GM18870 (cell line): ENCODE measurements around the gene SLC9A6.
A peak's percentile ranks its signal among the peaks of the same experiment; 100 is the strongest.

Experiments used
- ATAC-seq: cut with Tn5 transposase; IDR thresholded peaks from one replicate; pipeline ENCODE4 v1.9.1; 2021; ENCODE audit warnings: moderate library complexity; ENCODE audit not compliant: unreplicated experiment

The SLC9A6 gene

DNA sequence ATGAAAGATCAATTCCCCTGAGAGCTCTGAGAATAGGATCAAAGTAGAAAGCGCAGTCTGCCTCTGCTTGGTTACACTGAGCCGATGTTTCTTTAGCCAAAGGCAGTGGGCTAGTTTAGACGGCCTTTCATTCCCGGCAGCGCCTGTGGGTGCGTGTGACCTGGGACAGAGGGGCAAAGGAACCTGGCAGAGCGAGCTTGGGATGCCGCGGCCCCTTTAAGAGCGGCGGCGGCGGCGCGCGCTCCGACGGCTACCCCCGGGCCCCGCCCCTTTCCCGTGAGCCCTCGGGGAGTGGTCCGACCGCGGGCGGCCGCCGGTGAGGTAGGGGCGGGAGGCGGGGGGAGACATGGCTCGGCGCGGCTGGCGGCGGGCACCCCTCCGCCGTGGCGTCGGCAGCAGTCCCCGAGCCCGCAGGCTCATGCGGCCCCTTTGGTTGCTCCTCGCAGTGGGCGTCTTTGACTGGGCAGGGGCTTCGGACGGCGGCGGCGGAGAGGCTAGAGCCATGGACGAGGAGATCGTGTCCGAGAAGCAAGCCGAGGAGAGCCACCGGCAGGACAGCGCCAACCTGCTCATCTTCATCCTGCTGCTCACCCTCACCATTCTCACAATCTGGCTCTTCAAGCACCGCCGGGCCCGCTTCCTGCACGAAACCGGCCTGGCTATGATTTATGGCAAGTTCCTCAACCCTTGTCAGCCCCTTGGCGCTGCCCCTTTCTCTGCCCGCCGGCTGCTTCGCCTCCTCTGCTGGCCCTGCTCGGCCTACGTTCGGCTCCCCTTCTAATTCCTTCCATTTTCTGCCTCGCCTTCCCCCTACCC is at the start of gene SLC9A6:
SLC9A6 (plus strand) TSS at position 279 of the 816 bp plus-strand sequence; CDS start at position 503, 224 bp downstream.
- ATAC-seq = peak; percentile 49

DNA sequence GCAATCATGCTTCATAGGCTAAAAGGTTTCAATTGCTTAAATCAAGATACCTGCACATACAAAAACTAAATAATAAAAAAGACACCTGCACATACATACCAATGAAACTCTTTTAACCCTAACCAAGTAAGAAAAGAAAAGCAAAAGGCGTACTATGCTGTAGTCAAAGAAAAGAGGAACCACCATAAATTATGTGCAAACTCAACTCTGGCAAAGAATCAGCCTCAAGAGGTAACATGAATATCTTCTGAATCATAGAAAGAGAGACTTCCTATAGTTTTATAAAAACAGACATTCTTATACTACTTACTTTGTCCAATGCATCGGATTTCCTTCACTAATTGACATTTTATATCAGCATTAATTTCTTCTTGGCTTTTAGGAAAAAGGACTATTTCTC is 40.7 kb upstream of the SLC9A6 start:
- ATAC-seq = no peak

DNA sequence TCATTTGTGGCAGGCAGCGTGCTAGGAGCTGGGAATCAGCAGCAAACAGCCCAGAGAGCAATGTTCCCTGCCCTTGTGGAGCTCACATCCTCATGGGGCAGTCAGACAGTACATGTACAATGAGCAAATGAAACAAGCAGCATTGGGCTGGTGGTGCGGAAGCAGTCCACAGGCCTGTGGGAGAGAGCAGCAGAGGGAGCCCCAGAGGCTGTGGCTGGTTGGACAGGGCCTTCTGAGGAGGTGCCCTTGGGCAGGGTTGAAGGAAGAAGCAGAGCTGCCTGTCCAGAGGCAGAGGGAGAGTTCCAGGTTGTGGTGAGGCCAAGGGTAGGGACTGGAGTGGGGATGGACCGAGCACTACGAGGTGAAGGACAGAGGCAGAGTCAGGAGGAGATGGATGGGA is 33.9 kb upstream of the SLC9A6 start:
- ATAC-seq = no peak

DNA sequence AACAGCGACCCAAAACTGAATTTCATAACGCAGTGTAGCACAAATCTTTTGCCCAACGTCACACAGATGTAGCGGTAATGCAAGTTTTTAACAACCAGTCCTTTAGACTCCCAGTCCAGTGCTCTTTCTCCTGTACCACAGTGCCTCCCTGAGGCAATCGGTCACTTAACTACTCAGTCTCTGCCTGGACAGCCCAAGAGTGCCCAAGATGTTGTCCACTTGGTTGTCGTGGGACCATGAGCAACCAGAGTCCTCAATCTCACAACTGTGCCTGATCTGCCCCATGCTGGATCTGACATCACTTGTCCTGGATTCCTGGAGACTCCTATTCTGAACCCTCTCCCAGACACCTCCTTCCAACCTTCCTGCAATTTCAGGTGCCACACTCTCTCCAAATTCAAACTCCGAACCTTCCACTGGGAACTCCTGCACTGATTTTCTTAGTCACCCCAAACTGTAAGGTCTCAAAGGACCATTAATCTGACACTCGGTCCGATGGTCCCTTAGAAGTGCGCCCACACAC is 12.1 kb upstream of the SLC9A6 start:
- peak; percentile 35 for ATAC-seq

DNA sequence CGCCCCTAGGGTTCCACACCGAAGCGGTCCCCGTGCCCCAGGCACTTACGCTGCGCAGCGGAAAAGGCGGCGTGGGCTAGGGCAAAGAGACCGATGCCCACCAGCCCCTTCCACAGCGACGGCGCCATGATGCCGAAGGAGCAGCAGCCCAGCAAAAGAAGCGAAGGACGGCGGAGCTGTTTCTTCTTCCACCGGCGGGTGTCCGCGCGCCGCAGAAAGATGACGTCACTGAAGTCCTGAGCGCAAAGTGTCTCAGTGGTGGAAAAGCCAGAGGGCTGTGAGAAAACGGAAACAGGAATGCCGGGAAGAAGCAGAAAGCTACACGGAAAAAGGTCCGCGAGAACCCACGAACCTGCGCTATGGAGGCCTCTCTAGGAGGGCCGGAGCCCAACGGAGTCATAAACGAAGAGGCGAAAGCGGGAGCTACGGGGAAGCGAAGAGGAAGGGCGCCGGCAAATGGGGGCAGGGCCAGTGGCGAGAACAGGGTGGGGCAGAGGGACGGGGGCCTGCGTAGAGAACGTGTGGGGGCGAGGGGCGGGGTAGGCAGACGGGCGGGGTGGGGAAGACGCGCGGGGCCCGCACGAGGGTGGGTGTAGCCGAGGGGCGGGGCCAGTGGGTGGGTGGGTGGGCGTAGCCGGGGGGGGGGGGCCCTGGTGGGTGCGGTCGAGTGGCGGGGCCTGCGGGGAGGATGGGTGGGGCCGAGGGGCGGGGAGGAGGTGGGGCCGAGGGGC is 11.5 kb upstream of the SLC9A6 start, which contains the start of gene MMGT1:
MMGT1 (minus strand) TSS at position 441 of the 731 bp plus-strand sequence; CDS start at position 128, 313 bp downstream.
- peak; percentile 67 for ATAC-seq

DNA sequence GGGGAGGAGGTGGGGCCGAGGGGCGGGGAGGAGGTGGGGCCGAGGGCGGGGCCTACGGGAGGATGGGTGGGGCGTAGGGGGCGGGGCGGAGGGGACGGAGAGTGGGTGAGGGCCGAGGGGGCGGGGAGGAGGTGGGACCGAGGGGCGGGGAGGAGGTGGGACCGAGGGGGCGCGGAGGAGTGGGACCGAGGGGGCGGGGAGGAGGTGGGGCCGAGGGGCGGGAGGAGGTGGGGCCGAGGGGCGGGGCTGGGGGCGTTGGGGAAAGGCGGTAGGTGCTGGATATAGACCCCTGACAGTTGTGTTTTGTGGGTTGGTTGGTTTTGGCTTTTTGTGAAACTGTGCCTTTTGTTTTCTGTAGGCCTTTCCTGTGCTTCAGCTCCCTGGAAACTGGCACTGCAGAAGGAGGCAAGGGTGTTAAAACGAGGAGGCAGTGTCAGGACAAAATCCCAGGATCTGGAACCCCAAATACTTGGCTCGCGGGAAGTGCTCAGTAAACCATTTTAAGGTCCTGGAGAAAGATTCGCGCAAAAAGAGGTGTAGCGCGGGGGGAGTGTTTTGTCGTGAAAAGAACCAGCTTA is 10.9 kb upstream of the SLC9A6 start:
- no peak for ATAC-seq

DNA sequence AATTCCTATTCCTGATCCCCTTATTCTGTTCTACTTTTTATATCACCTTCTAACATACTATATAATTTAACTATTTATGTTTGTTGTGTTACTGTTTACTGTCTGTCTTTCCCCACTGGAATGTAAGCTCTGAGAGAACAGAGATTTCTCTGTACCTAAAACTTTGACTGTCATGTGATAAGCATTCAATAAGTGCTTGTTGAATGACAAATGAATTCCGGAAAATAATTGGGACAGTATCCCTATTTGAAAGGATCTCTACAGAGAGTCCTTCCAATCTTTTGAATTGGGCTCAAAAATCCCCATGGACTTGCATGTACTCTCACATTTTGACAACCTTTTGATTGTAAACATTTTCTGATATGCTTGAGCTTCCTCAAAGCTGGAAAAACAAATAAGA is 9.8 kb upstream of the SLC9A6 start:
- ATAC-seq = no peak

DNA sequence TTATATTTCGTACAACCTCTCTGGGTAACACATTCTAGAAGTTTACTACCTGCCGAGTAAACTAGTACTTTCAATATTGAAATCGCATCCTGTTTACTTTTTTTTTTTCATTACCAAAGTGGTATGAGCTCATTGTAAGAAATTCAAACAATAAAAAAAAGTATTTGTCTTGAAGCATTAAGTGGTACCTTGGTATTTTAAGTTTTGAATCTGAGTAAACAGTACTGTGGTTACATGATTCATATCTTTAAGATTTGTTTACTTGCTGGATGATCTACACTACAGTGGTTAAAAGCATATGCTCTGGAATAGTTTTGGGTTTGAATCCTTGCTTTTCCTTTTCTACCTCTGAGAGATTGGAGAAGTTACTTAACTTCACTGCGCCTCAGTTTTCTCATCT is 7.6 kb upstream of the SLC9A6 start:
- ATAC-seq = no peak

DNA sequence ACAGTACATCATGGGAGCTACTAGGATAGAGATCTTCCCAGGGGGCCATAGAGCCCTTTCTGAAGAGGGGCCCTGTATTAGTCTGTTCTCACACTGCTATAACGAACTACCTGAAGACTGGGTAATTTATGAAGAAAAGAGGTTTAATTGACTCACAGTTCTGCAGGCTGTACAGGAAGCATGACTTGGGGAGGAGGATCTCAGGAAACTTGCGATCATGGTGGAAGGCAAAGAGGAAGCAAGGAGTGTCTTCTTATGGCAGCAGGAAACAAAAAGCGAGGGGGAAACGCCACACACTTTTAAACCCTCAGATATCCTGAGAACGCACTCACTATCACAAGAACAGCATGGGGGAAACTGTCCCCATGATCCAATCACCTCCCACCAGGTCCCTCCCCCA is 4.2 kb upstream of the SLC9A6 start:
- ATAC-seq = no peak

DNA sequence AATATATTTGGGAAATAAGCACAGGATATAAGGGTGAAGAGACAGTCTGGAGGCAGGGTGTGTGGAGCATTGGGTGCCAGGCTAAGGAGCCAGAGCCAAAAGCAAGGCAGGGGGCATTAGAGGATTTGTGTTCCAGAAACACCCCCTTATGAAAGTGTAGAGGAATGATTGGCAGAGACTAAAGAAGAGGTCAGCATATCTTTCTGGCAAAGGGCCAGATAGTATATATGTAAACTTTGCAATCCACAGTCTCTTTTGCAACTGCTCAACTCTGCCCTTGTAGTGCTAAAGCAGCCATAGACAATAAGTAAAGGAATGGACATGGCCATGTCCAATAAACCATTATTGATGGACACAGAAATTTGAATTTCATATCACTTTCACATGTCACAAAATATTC is 3.6 kb upstream of the SLC9A6 start:
- ATAC-seq = no peak

DNA sequence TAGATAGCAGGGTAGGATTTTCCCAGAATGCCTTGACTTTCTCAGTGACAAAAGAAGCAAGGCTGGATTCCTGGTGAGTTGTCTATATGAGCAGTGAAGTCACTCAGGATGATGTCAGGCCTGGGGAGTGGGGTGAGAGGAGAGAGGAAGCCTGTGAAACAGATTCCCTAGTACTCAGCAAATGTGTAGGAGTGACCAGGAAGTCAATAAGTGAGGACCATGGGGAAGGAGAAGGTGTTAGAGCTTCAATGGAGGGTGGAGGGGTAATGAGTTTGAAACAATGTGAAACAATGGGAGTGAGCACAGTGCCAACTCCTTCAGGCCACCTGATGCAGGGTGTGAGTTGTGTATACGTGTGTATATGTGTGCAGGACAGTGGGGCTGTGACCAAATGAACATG is 2.4 kb upstream of the SLC9A6 start:
- no peak for ATAC-seq

DNA sequence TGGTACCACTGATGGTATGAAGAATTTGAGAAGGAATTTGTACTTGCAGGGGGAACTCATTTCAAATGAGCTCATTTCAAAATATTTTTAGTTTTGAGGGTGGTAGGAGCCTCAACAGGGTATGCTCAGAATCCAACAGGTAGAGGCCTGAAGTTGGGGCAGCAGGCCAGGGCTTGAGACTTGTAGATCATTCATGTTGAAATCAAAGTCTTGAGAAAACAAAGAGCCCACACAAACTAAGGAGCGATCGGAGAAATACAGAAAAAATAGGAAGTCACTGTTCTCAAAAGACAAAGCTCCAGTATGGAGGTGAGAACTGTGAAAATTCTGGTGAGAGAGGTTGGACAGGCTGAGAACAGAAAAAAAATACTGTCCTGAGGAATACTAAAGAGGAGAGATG is 979 bp upstream of the SLC9A6 start:
- no peak for ATAC-seq

DNA sequence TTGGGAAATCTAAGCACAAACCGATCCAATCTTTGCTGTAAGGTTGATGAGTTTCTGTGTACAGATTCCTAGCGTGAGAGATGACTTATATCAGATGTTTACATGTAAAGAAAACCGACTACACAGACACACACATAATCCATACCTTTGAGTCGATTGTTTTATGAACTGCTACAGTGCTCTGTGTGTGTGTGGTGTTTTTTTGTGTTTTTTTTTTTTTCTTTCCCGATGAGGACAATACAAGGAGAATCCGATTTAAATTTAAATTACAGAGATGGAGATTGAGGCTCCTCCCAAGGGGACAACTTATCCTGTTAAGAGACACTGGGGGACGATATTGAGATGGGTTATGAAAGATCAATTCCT is 461 bp upstream of the SLC9A6 start:
- peak; percentile 6 for ATAC-seq

DNA sequence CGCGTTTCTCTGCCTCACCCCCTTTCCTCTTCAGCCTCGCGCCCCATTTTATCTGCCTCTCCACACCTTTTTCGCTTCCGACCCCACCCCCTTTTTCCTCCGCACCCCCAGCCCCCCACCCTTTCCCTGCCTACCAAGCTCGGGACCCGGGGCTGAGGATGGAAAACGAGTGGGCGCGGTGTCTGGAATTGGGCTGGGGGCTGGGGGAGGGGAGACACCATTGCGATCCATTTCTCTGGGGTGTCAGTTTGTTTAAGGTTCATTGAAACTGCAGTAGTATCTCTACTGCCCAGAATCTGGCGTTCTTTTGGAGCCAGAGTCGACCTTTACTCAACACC is 707 bp downstream of the SLC9A6 start:
- no peak for ATAC-seq

DNA sequence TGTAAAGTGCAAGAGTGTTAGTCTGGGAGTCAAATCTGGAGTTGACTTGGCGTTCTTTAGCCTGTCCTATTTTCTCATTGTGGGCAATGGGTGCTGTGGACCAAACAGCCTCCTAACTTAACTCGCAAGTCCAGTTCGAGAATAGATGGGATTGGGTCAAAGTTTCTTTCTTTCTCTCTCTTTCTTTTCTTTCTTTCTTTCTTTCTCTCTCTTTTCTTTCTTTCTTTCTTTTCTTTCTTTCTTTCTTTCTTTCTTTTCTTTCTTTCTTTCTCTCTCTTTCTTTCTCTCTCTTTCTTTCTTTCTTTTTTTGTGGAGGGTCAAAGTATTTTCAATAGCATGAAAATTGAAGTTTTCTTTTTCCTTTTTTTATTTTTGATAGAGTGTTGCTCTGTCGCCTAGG is 3.0 kb downstream of the SLC9A6 start:
- ATAC-seq = no peak

DNA sequence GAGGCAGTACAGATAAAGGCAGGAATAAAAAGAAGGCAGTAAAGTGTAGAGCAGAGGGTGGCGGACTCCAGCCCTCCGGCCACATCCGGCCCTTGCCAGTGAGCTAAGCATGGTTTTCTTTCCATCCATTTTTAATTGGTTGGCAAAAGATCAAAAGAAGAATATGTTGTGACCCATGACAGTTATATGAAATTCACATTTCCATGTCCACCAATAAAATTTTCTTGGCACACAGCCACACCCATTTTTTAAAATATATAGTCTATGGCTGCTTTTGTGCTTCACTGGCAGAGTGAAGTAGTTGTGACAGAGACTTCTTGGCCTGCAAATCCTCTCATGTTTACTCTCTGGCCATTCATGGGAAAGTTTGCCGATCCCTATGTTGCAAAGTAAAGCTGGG is 29.8 kb downstream of the SLC9A6 start:
- ATAC-seq = no peak

DNA sequence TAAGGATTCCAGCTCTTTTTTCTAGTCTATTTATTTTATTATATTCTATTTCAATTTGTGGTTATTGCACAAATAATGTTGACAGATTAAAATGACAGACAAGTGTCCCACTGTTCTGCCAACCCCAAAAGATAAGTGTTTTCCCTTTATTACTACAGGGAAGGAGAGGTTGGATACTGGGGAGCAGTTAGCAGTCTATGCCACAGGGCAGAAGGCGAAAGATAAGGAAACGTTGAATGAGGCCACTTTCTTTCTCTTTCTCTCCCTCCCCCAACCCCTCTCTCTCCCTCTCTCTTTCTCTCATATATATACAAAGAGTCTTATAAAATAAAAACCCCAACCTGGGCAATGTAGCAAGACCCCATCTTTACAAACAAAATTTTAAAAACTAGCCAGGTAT is 31.6 kb downstream of the SLC9A6 start:
- ATAC-seq = no peak

DNA sequence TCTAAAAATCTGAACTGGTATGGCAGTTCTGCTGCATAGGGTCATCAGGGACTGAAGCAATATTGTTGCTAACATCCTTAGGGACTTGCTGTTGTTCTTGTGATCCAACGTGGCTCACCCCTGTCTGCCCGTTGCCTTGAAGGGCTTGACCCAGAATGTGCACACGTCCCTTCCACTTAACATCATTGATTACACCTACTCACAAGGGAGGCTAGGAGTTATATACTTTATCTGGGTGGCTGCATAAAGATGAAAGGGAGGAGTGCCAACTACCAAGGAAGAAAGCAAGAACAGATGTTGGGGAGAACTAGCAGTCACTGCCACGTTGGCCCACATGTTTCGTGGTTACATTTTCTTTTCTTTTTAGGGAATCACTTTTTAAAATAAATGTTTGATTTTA is 34.0 kb downstream of the SLC9A6 start:
- no peak for ATAC-seq

DNA sequence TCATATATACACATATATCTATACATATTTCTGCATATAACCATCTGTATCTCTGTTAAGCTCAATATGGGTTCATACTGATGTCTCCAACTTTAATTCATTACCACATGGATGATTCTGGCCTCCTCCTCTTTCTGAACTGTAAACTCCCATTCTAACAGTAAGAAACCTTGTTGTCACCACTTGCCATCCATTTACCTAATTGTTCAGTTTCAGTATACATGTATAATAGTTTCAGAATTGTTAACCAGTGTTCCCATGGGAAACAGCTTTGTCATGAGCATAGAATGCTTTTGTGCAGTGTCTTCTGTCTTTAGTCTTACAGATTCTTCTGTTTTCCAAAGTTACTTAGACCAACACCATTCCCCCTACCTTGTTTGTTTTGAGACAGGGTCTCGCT is 35.9 kb downstream of the SLC9A6 start:
- ATAC-seq = peak; percentile 80

DNA sequence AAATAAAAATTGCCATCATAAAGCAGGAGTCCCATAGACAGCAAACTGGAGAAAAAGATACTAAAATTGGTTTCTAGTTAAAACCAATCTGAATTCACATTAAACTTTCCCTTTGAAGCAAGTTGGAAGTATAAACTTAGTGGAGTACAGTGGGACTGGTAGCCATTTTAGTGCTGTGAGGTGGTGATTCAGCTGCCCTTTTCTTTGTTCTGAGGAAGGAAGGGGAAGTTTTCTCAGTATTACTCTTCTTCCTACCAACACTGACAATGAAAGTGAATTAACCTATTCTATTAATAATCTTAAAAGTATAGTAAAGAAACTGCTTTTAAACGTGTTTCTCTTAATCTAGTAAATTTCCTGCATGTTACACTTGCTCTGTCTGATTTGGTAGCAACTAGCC is 36.7 kb downstream of the SLC9A6 start:
- ATAC-seq = peak; percentile 47

DNA sequence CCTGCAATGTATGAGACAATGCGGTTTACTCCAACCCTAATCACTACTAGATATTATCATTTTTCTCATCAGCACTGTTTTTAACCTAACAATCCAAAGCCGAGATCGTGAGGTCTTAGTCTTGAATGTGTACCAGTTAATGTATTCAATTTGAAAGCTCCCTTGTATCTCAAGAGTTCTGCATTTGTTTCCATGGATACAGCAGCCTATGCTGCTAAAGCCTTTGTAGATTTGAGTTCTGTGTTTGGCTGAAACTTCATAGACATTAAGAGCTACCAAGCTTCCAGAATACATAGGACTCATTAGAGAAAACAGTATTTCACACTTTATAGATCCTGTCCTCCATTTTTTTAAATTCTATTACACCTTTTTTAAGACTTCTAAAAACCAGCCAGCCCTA is 39.9 kb downstream of the SLC9A6 start:
- no peak for ATAC-seq
